Neutrophil (primary cell): Measurements from ENCODE around the gene PPP1R2B.

ENCODE experiments used
- H3K27ac ChIP-seq: fragments of 200-600 bp; sonication (generic); 2 replicates; pipeline ENCODE4 v1.5.1; 2016; ENCODE audit warnings: mild to moderate bottlenecking, moderate library complexity
- H3K27me3 ChIP-seq: fragments of 200-600 bp; sonication (generic); 2 replicates; pipeline ENCODE4 v1.6.0; 2016; ENCODE audit warnings: mild to moderate bottlenecking
- H3K36me3 ChIP-seq: fragments of 200-600 bp; sonication (generic); 2 replicates; pipeline ENCODE4 v1.5.1; 2017
- H3K4me1 ChIP-seq, 2 experiments: fragments of 200-600 bp in 1 of 2; sonication (generic) in 1 of 2; 1 replicate in 1 of 2; 2 replicates in 1 of 2; pipeline versions ENCODE4 v1.5.1 to v1.6.1; 2013 to 2016; ENCODE audit warnings: low read depth in 1 of 2, low read length in 1 of 2, mild to moderate bottlenecking in 1 of 2, moderate library complexity in 1 of 2; ENCODE audit not compliant: control insufficient read depth in 1 of 2, insufficient read depth in 1 of 2
- H3K4me3 ChIP-seq, 2 experiments: fragments of 200-600 bp in 1 of 2; sonication (generic) in 1 of 2; 1 replicate in 1 of 2; 2 replicates in 1 of 2; pipeline ENCODE4 v1.5.1; 2013 to 2016; ENCODE audit warnings: low read depth in 1 of 2, low read length in 1 of 2, mild to moderate bottlenecking in 1 of 2, moderate library complexity in 1 of 2
- H3K9me3 ChIP-seq: fragments of 200-600 bp; sonication (generic); 2 replicates; pipeline ENCODE4 v1.5.1; 2016
- CTCF ChIP-seq: fragments of 200-600 bp; sonication (generic); IDR thresholded peaks from 2 replicates; pipeline ENCODE4 v1.5.1; 2016; ENCODE audit warnings: antibody characterized with exemption

Gene PPP1R2B

GRCh38 chr5:156850206-156850751 lies at the start of gene PPP1R2B:
PPP1R2B (plus strand) TSS chr5:156850295; CDS start chr5:156850563, 268 bp downstream.
- Histone ChIP-seq H3K4me1 (no peaks in the 10 kb centered on the region), H3K9me3 (no peaks in the 10 kb centered on the region), H3K36me3 (no peaks in the 10 kb centered on the region), H3K4me3 (no peak within 1 kb of the TSS), H3K27ac (no peak within 1 kb of the TSS), H3K27me3 (peaks cover 11% of the 10 kb centered on the region)
- TF ChIP-seq CTCF: no peak

- no peak overlapping the region for H3K4me3 ChIP-seq
- no peak for TF ChIP-seq CTCF
- no peaks in the 10 kb centered on the region for H3K27me3 ChIP-seq
- no peaks in the 10 kb centered on the region for H3K4me1 ChIP-seq
- H3K36me3 ChIP-seq: no peaks in the 10 kb centered on the region
- H3K27ac ChIP-seq: no peak overlapping the region
- H3K9me3 ChIP-seq: no peaks in the 10 kb centered on the region
These were observed 49.2 kb upstream of the PPP1R2B start for GRCh38 chr5:156800929-156801328.

GRCh38 chr5:156802501-156802900 lies 47.6 kb upstream of the PPP1R2B start:
- Histone ChIP-seq H3K4me3 (no peak overlapping the region), H3K4me1 (no peaks in the 10 kb centered on the region), H3K9me3 (no peaks in the 10 kb centered on the region), H3K36me3 (no peaks in the 10 kb centered on the region), H3K27ac (no peak overlapping the region), H3K27me3 (no peaks in the 10 kb centered on the region)
- TF ChIP-seq CTCF: no peak

GRCh38 chr5:156803404-156803803 lies 46.7 kb upstream of the PPP1R2B start:
- no peaks in the 10 kb centered on the region for H3K9me3 ChIP-seq

GRCh38 chr5:156812959-156813358 lies 37.1 kb upstream of the PPP1R2B start:
- Histone ChIP-seq H3K9me3 (no peaks in the 10 kb centered on the region), H3K27me3 (no peaks in the 10 kb centered on the region), H3K36me3 (no peaks in the 10 kb centered on the region), H3K27ac (no peak overlapping the region), H3K4me1 (no peaks in the 10 kb centered on the region), H3K4me3 (no peak overlapping the region)
- no peak for TF ChIP-seq CTCF

More at GRCh38 chr5:156803404-156803803, 46.7 kb upstream of the PPP1R2B start:
- no peak for TF ChIP-seq CTCF
- no peak overlapping the region for H3K4me3 ChIP-seq
- H3K36me3 ChIP-seq: no peaks in the 10 kb centered on the region
- H3K27me3 ChIP-seq: no peaks in the 10 kb centered on the region
- no peak overlapping the region for H3K27ac ChIP-seq
- H3K4me1 ChIP-seq: no peaks in the 10 kb centered on the region
